Peyer's patch (tissue), 4 donors: Measurements from ENCODE around the gene TYW1. TPM values are rescaled to one million over a fixed set of nuclear protein-coding genes. Genes with fewer than 3 reads are reported as not detected.
"Not testable (repeated sequence)": the region's sequence is repeated elsewhere in the genome, so short reads cannot be mapped to it uniquely, and the experiment has no call there.

Source experiments
- DNase-seq, 3 donors: peaks; one replicate each; pipeline ENCODE4 v3.0.0-alpha.2; 2017 to 2019
- H3K27ac ChIP-seq, 4 donors: fragments of 200-600 bp; sonication (generic); one replicate each; pipeline ENCODE4 v1.5.1; 2016 to 2019
- H3K27me3 ChIP-seq, 2 donors: fragments of 200-600 bp; sonication (generic); one replicate each; pipeline ENCODE4 v1.5.1; 2019
- H3K36me3 ChIP-seq, 3 donors: fragments of 200-600 bp; sonication (generic); one replicate each; pipeline ENCODE4 v1.5.1; 2016 to 2019
- H3K4me1 ChIP-seq, 4 donors: fragments of 200-600 bp; sonication (generic); one replicate each; pipeline ENCODE4 v1.5.1; 2016 to 2019
- H3K4me3 ChIP-seq, 4 donors: fragments of 200-600 bp; sonication (generic); 1 replicate in 3 of 4; 2 replicates in 1 of 4; pipeline ENCODE4 v1.5.1; 2016 to 2019; ENCODE audit warnings: mild to moderate bottlenecking in 1 of 4
- H3K9me3 ChIP-seq, 4 donors: fragments of 200-600 bp; sonication (generic); one replicate each; pipeline ENCODE4 v1.5.1; 2016 to 2019; ENCODE audit warnings: mild to moderate bottlenecking in 1 of 4
- POLR2A ChIP-seq, 2 donors: fragments of 450-650 bp; IDR thresholded peaks; one replicate each; pipeline ENCODE4 v1.5.1; 2017; ENCODE audit warnings: antibody characterized with exemption in 2 of 2, mild to moderate bottlenecking in 2 of 2, moderate library complexity in 2 of 2
- small RNA-seq, 2 donors: library from RNA; depleted of rRNA; stranded (forward); fragments of <200 nt; gene quantifications; one replicate each; pipeline ENCODE3, GENCODE V24; 2016
- total RNA-seq, 4 donors: library from RNA; depleted of rRNA; stranded (reverse); fragments of >200 nt; gene quantifications; one replicate each; pipeline ENCODE4 v1.1.0, GENCODE V29; 2016
- TF ChIP-seq, protein P1 (sequence below), 6 experiments: fragments of 450-650 bp in 4 of 6; fragments of 200-600 bp in 2 of 6; sonication (generic) in 1 of 6; IDR thresholded peaks; one replicate each; pipeline ENCODE4 v1.5.1; 2017 to 2019; ENCODE audit warnings: antibody characterized with exemption in 6 of 6, mild to moderate bottlenecking in 3 of 6, moderate library complexity in 1 of 6

TYW1 gene
- total RNA-seq, 4 donors from 2014 or later = 15.1 to 69.3 (median 27.0) TPM

DNA sequence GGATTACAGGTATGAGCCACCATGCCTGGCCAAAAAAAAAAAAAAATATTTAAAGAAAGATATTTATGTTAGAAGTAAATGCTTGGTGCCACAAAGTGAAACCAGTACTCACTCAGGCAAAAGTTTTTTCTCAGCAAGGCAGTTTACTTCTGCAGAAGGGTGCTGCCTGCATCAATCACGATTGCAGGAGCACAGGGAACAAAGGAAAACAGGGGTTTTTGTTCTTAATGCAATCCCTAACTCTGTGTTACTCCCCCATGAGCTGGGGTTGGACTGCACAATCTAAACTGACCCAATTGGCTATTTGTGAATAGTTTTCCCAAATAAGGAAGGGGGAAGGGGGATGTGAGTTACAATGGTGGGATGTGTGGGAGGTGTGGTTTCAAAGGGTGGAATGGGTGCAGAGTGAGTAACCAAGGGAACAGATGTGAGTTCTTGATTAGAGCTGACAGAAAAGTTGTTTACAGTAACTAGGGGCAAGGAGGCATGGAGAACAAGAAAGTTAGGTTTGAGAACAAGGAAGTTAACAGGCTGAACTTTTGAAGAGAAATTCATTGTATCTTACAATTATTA is 255.4 kb downstream of the TYW1 start:
- Histone ChIP-seq H3K4me1 (no peaks in the 10 kb centered on the region), H3K27me3 (no peaks in the 10 kb centered on the region), H3K9me3 (peaks cover 0 to 7% (median 1%) of the 10 kb centered on the region in 4 donors), H3K36me3 (no peaks in the 10 kb centered on the region), H3K27ac (no peak overlapping the region), H3K4me3 (no peak overlapping the region)
- TF ChIP-seq, protein P1, sequence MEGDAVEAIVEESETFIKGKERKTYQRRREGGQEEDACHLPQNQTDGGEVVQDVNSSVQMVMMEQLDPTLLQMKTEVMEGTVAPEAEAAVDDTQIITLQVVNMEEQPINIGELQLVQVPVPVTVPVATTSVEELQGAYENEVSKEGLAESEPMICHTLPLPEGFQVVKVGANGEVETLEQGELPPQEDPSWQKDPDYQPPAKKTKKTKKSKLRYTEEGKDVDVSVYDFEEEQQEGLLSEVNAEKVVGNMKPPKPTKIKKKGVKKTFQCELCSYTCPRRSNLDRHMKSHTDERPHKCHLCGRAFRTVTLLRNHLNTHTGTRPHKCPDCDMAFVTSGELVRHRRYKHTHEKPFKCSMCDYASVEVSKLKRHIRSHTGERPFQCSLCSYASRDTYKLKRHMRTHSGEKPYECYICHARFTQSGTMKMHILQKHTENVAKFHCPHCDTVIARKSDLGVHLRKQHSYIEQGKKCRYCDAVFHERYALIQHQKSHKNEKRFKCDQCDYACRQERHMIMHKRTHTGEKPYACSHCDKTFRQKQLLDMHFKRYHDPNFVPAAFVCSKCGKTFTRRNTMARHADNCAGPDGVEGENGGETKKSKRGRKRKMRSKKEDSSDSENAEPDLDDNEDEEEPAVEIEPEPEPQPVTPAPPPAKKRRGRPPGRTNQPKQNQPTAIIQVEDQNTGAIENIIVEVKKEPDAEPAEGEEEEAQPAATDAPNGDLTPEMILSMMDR (IDR thresholded peaks at IDR 0.05) = no peak
- TF ChIP-seq POLR2A (IDR thresholded peaks at IDR 0.05) = no peak
- no peak for DNase-seq

GRCh38 chr7:67255076-67255475 is 258.4 kb downstream of the TYW1 start:
- not testable (repeated sequence) for H3K4me1 ChIP-seq, DNase-seq, H3K9me3 ChIP-seq, H3K27ac ChIP-seq, H3K36me3 ChIP-seq, H3K4me3 ChIP-seq, H3K27me3 ChIP-seq

DNA sequence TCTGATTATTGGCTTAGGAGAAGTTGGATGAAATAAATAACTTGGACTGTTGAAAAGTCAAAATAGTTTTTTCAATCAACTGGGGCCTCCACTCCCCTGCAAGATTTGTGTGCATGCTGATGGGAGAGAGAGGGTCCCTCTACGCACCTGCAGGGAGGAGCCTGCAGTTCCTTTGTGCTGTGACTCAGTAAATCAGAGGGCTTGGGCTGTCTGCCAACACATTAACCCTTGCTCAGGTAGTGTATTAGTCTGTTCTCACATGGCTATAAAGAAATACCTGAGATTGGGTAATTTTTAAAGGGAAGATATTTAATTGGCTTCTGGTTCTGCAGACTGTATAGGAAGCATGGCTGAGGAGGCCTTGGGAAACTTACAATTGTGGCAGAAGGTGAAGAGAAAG is 261.1 kb downstream of the TYW1 start:
- not testable (repeated sequence) for DNase-seq, H3K27me3 ChIP-seq, H3K9me3 ChIP-seq, H3K4me3 ChIP-seq, H3K36me3 ChIP-seq, H3K27ac ChIP-seq, H3K4me1 ChIP-seq

- not testable (repeated sequence) for H3K9me3 ChIP-seq, H3K4me3 ChIP-seq, H3K4me1 ChIP-seq, H3K27ac ChIP-seq, H3K36me3 ChIP-seq, DNase-seq, H3K27me3 ChIP-seq
Measured at GRCh38 chr7:67259363-67259762, 262.7 kb downstream of the TYW1 start.

GRCh38 chr7:67260166-67260586 is 263.5 kb downstream of the TYW1 start:
- H3K4me1 ChIP-seq, DNase-seq, H3K27ac ChIP-seq, H3K36me3 ChIP-seq, H3K27me3 ChIP-seq, H3K9me3 ChIP-seq, H3K4me3 ChIP-seq: not testable (repeated sequence)

- H3K36me3 ChIP-seq, H3K9me3 ChIP-seq, DNase-seq, H3K4me1 ChIP-seq, H3K27me3 ChIP-seq, H3K4me3 ChIP-seq, H3K27ac ChIP-seq: not testable (repeated sequence)
Measured at GRCh38 chr7:67264000-67264399, 267.4 kb downstream of the TYW1 start.

DNA sequence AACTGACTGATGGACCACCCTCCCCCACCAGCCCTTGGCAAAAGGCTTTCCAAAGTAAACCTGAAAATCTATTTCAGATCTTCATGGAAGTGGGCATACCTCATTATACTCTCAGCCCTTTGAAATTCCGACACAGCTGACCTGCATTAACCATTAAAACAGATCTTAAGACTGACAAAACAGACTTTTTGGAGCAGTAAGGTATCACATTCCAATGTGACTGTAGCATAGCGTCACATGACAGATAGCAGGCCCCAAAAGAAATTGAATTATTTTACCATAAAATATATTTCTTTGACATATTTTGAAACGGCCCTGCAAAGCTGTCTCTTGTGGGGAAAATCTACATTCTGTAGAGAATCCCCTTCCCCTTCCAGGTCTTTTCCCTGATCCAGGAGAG is 269.4 kb downstream of the TYW1 start:
- not testable (repeated sequence) for DNase-seq, H3K27ac ChIP-seq, H3K9me3 ChIP-seq, H3K27me3 ChIP-seq, H3K4me1 ChIP-seq, H3K4me3 ChIP-seq, H3K36me3 ChIP-seq

- H3K27ac ChIP-seq = no peak overlapping the region
- no peaks in the 10 kb centered on the region for H3K9me3 ChIP-seq
- no peak overlapping the region for H3K4me3 ChIP-seq
- TF ChIP-seq POLR2A (IDR thresholded peaks at IDR 0.05) = no peak
- TF ChIP-seq, protein P1 (IDR thresholded peaks at IDR 0.05) = no peak
- no peak for DNase-seq
- no peaks in the 10 kb centered on the region for H3K4me1 ChIP-seq
- H3K36me3 ChIP-seq = no peaks in the 10 kb centered on the region
- no peaks in the 10 kb centered on the region for H3K27me3 ChIP-seq
Measured at GRCh38 chr7:67267914-67268313, 271.3 kb downstream of the TYW1 start.

- H3K27ac ChIP-seq, H3K27me3 ChIP-seq, H3K36me3 ChIP-seq, H3K4me3 ChIP-seq, H3K9me3 ChIP-seq, H3K4me1 ChIP-seq, DNase-seq: not testable (repeated sequence)
Measured at GRCh38 chr7:67269916-67270315, 273.3 kb downstream of the TYW1 start.

Small RNA genes within 50 kb of the gene (small RNA-seq; reads per million reads assigned to genes)
- gene AC073089.1 (0 reads per million in 2 donors), gene MIR4650-1 (0 reads per million in 2 donors), gene RN7SL43P (0 reads per million in 2 donors)

Other genes with a start within 250 kb of the TYW1 start
- 100 to 1,000 TPM in 3 of 4 donors, 10 to 100 TPM in 1; 61.9 to 125 (median 115) TPM for gene TMEM248, start 75.6 kb upstream of the TYW1 start, total RNA-seq
- gene SBDS, start 1.2 kb upstream of the TYW1 start, total RNA-seq = 100 to 1,000 TPM in 1 of 4 donors, 10 to 100 TPM in 3; 62.3 to 111 (median 70.7) TPM